GM12878 (cell line): Measurements from ENCODE around the gene NUPR1.

Experiments used
- BCL3 ChIP-seq: IDR thresholded peaks from 2 replicates; pipeline ENCODE4 v1.6.1; 2011; ENCODE audit warnings: borderline replicate concordance, low read depth, mild to moderate bottlenecking, moderate library complexity, low read length; ENCODE audit not compliant: insufficient read depth, poor library complexity, severe bottlenecking
- CHD1 ChIP-seq: IDR thresholded peaks from 2 replicates; pipeline ENCODE4 v1.6.1; 2012; ENCODE audit warnings: low read depth, low read length, improper control_type of control experiment
- EZH2 ChIP-seq: IDR thresholded peaks from 2 replicates; pipeline ENCODE4 v1.6.1; 2012; ENCODE audit warnings: low read depth, mild to moderate bottlenecking, control low read depth, inconsistent platforms, low read length, borderline replicate concordance; ENCODE audit not compliant: control insufficient read depth
- MXI1 ChIP-seq: fragments of 150-350 bp; IDR thresholded peaks from 2 replicates; pipeline ENCODE4 v1.6.1; 2011; ENCODE audit warnings: low read depth, mild to moderate bottlenecking, inconsistent platforms, low read length, improper control_type of control experiment
- POLR2AphosphoS5 ChIP-seq: IDR thresholded peaks from 2 replicates; pipeline ENCODE4 v1.6.1; 2011; ENCODE audit warnings: mild to moderate bottlenecking, low read length, inconsistent platforms
- RCOR1 ChIP-seq: conservative IDR thresholded peaks from 2 replicates; pipeline ENCODE4 v1.6.1; 2012; ENCODE audit warnings: low read depth, low read length, improper control_type of control experiment
- SMAD1 ChIP-seq: fragments of 450-650 bp; IDR thresholded peaks from 2 replicates; pipeline ENCODE4 v1.6.1; 2018; ENCODE audit warnings: mild to moderate bottlenecking, low read depth; ENCODE audit not compliant: partially characterized antibody
- SREBF2 ChIP-seq: IDR thresholded peaks from 2 replicates; pipeline ENCODE4 v1.6.1; 2012; ENCODE audit warnings: mild to moderate bottlenecking, low read length
- TF ChIP-seq, protein P1 (sequence below), 3 experiments: IDR thresholded peaks in 2 of 3; conservative IDR thresholded peaks in 1 of 3; 2 replicates each; pipeline ENCODE4 v1.5.1; 2011; ENCODE audit warnings: low read depth in 3 of 3, low read length in 3 of 3, mild to moderate bottlenecking in 3 of 3, control low read depth in 2 of 3, moderate library complexity in 2 of 3, inconsistent platforms in 1 of 3, mixed read lengths in 1 of 3; ENCODE audit not compliant: control insufficient read depth in 2 of 3, insufficient read depth in 1 of 3; ENCODE audit errors: extremely low read depth in 1 of 3
- TF ChIP-seq, protein P2 (sequence below): IDR thresholded peaks from 2 replicates; pipeline ENCODE4 v1.6.1; 2011; ENCODE audit warnings: low read depth, low read length, improper control_type of control experiment, borderline replicate concordance

DNA sequence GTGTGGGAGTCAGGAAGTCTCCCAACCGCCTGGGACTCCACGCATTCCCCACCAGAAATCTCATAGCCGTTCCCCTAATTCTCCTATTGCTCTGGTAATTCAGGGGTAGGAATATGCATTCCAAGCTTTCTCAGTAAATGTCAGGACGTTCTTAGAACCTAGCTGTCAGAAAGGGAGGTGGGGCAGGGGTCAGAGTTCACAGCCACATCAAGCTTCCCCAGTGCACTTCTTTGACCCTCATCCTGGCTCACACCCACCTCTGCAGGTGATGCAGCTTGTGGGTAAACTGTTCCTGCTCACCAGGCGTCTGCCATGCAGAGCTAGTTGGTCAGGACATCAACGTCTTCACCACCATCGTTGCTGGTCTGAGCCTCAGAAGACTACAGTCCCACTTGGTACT is 18.1 kb downstream of the NUPR1 start:
- TF ChIP-seq, protein P1, sequence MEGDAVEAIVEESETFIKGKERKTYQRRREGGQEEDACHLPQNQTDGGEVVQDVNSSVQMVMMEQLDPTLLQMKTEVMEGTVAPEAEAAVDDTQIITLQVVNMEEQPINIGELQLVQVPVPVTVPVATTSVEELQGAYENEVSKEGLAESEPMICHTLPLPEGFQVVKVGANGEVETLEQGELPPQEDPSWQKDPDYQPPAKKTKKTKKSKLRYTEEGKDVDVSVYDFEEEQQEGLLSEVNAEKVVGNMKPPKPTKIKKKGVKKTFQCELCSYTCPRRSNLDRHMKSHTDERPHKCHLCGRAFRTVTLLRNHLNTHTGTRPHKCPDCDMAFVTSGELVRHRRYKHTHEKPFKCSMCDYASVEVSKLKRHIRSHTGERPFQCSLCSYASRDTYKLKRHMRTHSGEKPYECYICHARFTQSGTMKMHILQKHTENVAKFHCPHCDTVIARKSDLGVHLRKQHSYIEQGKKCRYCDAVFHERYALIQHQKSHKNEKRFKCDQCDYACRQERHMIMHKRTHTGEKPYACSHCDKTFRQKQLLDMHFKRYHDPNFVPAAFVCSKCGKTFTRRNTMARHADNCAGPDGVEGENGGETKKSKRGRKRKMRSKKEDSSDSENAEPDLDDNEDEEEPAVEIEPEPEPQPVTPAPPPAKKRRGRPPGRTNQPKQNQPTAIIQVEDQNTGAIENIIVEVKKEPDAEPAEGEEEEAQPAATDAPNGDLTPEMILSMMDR (IDR thresholded peaks at IDR 0.05 in 2 of 3, conservative IDR thresholded peaks at IDR 0.05 in 1 of 3; ENCODE audit: control insufficient read depth in 2 of 3, extremely low read depth in 1 of 3, insufficient read depth in 1 of 3, low read depth in 3 of 3, low read length in 3 of 3), result no peak
- no peak for TF ChIP-seq RCOR1
- TF ChIP-seq SREBF2, result no peak
- no peak for TF ChIP-seq MXI1
- TF ChIP-seq, protein P2, sequence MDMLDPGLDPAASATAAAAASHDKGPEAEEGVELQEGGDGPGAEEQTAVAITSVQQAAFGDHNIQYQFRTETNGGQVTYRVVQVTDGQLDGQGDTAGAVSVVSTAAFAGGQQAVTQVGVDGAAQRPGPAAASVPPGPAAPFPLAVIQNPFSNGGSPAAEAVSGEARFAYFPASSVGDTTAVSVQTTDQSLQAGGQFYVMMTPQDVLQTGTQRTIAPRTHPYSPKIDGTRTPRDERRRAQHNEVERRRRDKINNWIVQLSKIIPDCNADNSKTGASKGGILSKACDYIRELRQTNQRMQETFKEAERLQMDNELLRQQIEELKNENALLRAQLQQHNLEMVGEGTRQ, result no peak
- TF ChIP-seq CHD1, result no peak
- no peak for TF ChIP-seq POLR2AphosphoS5
- TF ChIP-seq SMAD1, result no peak
- no peak for TF ChIP-seq EZH2
- no peak for TF ChIP-seq BCL3
